Endodermal cell (in vitro differentiated cells): ENCODE measurements around the gene CELF2. TPM values are rescaled to one million over a fixed set of nuclear protein-coding genes. Genes with fewer than 3 reads are reported as not detected.
A peak's percentile ranks its signal among the peaks of the same experiment; 100 is the strongest.

Source experiments
- DNase-seq: peaks from one replicate; pipeline ENCODE4 v3.0.0-alpha.2; 2017
- H3K27ac ChIP-seq: 2 replicates; pipeline ENCODE4 v1.5.1; 2013; ENCODE audit warnings: mild to moderate bottlenecking, low read depth, low read length, moderate library complexity
- H3K27me3 ChIP-seq: 2 replicates; pipeline ENCODE4 v1.6.1; 2013; ENCODE audit warnings: mild to moderate bottlenecking, low read length, moderate library complexity; ENCODE audit not compliant: insufficient read depth, control insufficient read depth, poor library complexity, severe bottlenecking
- H3K36me3 ChIP-seq: 2 replicates; pipeline ENCODE4 v1.7.0; 2013; ENCODE audit warnings: mild to moderate bottlenecking, low read length, moderate library complexity; ENCODE audit not compliant: control insufficient read depth, insufficient read depth
- H3K4me1 ChIP-seq: one replicate; pipeline ENCODE4 v1.7.0; 2013; ENCODE audit warnings: low read length; ENCODE audit not compliant: control insufficient read depth, insufficient read depth
- H3K4me3 ChIP-seq: 2 replicates; pipeline ENCODE4 v1.5.1; 2013; ENCODE audit warnings: mild to moderate bottlenecking, low read length, moderate library complexity
- H3K9ac ChIP-seq: 2 replicates; pipeline ENCODE4 v1.6.1; 2013; ENCODE audit warnings: mild to moderate bottlenecking, low read length, moderate library complexity; ENCODE audit not compliant: poor library complexity, severe bottlenecking; ENCODE audit errors: extremely low read depth
- H3K9me3 ChIP-seq: 2 replicates; pipeline ENCODE4 v1.6.1; 2013; ENCODE audit warnings: mild to moderate bottlenecking, low read length, moderate library complexity; ENCODE audit not compliant: control insufficient read depth
- H3K27ac Mint-ChIP-seq: 2 replicates; pipeline ENCODE4 v1.8.0; 2020; ENCODE audit warnings: mixed read lengths
- H3K27me3 Mint-ChIP-seq: 2 replicates; pipeline ENCODE4 v1.8.0; 2021; ENCODE audit warnings: mild to moderate bottlenecking, mixed read lengths; ENCODE audit not compliant: insufficient read depth
- H3K36me3 Mint-ChIP-seq: 2 replicates; pipeline ENCODE4 v1.8.0; 2020; ENCODE audit warnings: low read depth, mixed read lengths
- H3K4me1 Mint-ChIP-seq: 2 replicates; pipeline ENCODE4 v1.8.0; 2020; ENCODE audit warnings: mixed read lengths
- H3K4me3 Mint-ChIP-seq: 2 replicates; pipeline ENCODE4 v1.8.0; 2020; ENCODE audit warnings: mild to moderate bottlenecking, moderate library complexity, mixed read lengths
- H3K9me3 Mint-ChIP-seq: 2 replicates; pipeline ENCODE4 v1.8.0; 2020; ENCODE audit warnings: mild to moderate bottlenecking, mixed read lengths
- WGBS, 2 experiments: methylation state at CpG; one replicate each; pipeline versions ENCODE4 v1.1.5 to v1.1.7; 2013; ENCODE audit warnings: missing lambda C conversion rate in 2 of 2, mixed read lengths in 1 of 2; ENCODE audit not compliant: insufficient coverage in 1 of 2, insufficient read length in 1 of 2; 5-methylcytosine and 5-hydroxymethylcytosine counted together
- total RNA-seq, 2 donors: library from RNA; stranded (reverse); fragmentation: NEBNext Ultra II Directional in 1 of 2; extraction: Animal tissue kit (Norgen Biotek cat#: 25700) in 1 of 2; gene quantifications; 2 replicates in 1 of 2; 3 replicates in 1 of 2; pipeline ENCODE4 v1.2.1, GENCODE V29; 2021
- TF ChIP-seq, protein P1 (sequence below): fragments of 200-600 bp; sonication (generic); conservative IDR thresholded peaks from 2 replicates; pipeline ENCODE4 v1.5.0; 2021; ENCODE audit warnings: antibody characterized with exemption, mild to moderate bottlenecking

Gene CELF2
- total RNA-seq, 2 donors from 2014 or later, result 79.9 to 96.1 TPM

DNA sequence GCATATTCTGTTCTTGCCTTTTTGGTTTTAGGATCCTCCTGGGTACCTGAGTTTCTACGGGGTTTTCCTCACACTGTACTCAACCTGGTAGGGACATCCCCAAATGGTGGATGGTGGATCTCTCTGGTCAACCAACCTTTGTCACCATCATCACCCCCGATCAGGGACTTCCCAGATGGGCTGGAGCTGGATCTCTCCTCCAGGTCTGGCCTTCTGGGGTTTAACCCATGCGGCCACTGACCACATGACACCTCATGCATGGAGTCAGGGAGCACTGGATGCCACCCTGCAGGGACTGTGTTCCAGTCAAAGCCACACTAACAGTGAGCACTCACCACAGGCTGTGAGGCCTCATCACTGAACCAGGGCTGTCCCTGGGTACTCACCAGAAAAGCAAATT is 80.0 kb downstream of the CELF2 start:
- Histone ChIP-seq H3K9ac (no peak overlapping the region), H3K4me1 (peaks cover 10% of the 10 kb centered on the region), H3K36me3 (no peaks in the 10 kb centered on the region), H3K27ac (no peak overlapping the region), H3K9me3 (no peaks in the 10 kb centered on the region), H3K27me3 (no peaks in the 10 kb centered on the region), H3K4me3 (no peak overlapping the region)
- H3K36me3 Mint-ChIP-seq, result peaks cover 10% of the 10 kb centered on the region
- 96 to 100% methylated on average over 3 of the region's 3 CpGs for WGBS, 2 experiments
- H3K4me3 Mint-ChIP-seq, result no peak overlapping the region
- no peak for DNase-seq
- TF ChIP-seq, protein P1, sequence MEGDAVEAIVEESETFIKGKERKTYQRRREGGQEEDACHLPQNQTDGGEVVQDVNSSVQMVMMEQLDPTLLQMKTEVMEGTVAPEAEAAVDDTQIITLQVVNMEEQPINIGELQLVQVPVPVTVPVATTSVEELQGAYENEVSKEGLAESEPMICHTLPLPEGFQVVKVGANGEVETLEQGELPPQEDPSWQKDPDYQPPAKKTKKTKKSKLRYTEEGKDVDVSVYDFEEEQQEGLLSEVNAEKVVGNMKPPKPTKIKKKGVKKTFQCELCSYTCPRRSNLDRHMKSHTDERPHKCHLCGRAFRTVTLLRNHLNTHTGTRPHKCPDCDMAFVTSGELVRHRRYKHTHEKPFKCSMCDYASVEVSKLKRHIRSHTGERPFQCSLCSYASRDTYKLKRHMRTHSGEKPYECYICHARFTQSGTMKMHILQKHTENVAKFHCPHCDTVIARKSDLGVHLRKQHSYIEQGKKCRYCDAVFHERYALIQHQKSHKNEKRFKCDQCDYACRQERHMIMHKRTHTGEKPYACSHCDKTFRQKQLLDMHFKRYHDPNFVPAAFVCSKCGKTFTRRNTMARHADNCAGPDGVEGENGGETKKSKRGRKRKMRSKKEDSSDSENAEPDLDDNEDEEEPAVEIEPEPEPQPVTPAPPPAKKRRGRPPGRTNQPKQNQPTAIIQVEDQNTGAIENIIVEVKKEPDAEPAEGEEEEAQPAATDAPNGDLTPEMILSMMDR, result no peak
- H3K4me1 Mint-ChIP-seq, result peaks cover 52% of the 10 kb centered on the region
- H3K27ac Mint-ChIP-seq, result no peak overlapping the region
- no peaks in the 10 kb centered on the region for H3K27me3 Mint-ChIP-seq
- H3K9me3 Mint-ChIP-seq, result no peaks in the 10 kb centered on the region

- Histone ChIP-seq H3K9ac (no peak overlapping the region), H3K27ac (no peak overlapping the region), H3K4me1 (peaks cover 10% of the 10 kb centered on the region), H3K36me3 (no peaks in the 10 kb centered on the region), H3K27me3 (no peaks in the 10 kb centered on the region), H3K4me3 (no peak overlapping the region), H3K9me3 (no peaks in the 10 kb centered on the region)
- peaks cover 11% of the 10 kb centered on the region for H3K36me3 Mint-ChIP-seq
- TF ChIP-seq, protein P1, result no peak
- H3K9me3 Mint-ChIP-seq, result no peaks in the 10 kb centered on the region
- H3K4me3 Mint-ChIP-seq, result no peak overlapping the region
- no peaks in the 10 kb centered on the region for H3K27me3 Mint-ChIP-seq
- 91 to 98% methylated on average over 5 to 10 of the region's 10 CpGs for WGBS, 2 experiments
- H3K4me1 Mint-ChIP-seq, result peaks cover 52% of the 10 kb centered on the region
- no peak for DNase-seq
- no peak overlapping the region for H3K27ac Mint-ChIP-seq
These were observed 81.0 kb downstream of the CELF2 start for GRCh38 chr10:11098666-11099065.

DNA sequence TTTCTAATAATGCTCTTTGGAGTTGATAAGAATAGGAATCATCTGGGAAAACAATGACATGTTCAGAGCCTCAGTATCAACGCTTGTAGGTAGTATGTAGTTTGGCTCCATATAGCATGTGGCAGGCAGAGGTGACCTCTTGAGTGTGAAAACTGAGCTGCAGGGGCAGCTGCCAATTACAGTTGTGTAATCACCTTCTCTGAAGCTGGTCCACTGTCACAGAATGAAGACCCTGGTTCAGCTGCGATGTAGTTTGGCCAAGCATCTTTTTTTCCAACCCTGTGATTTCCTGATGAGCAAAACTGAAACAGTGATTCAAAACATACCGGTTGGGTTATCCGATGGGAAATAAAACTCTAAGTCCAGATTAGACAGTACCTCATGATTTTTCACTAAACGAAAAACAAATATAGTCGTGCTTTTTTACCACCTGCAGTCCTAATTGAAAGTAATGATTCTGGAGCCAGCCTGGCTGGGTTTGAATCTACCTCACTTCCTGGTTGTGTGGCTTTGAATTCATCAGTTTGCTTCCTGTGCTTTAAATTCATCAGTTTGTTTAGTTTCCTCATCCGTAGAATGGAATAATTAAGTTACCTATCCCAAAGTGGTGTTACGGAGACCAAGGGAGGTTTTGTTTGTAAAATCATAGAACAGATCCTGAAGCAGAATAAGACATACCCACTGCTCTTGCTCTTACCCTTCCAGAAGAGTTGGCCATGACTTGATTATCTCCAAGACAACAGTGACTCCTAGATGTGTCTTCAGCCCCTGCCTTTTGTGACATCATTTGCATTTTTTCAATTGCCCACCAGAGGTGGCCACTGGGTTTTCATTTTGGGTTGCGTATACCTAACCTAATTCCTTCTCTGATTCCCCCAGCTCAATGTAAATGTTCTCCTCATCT is 87.4 kb downstream of the CELF2 start:
- H3K4me1 ChIP-seq, result peaks cover 7% of the 10 kb centered on the region
- whole genome bisulfite sequencing, 2 experiments, result 95 to 96% methylated on average over 7 to 9 of the region's 9 CpGs
- Mint-ChIP-seq H3K4me1 (peaks cover 43% of the 10 kb centered on the region), H3K27ac (peak overlapping the region; percentile 57), H3K9me3 (no peaks in the 10 kb centered on the region), H3K36me3 (peaks cover 22% of the 10 kb centered on the region), H3K4me3 (no peak overlapping the region), H3K27me3 (no peaks in the 10 kb centered on the region)
- H3K27ac ChIP-seq, result no peak overlapping the region
- no peak overlapping the region for H3K9ac ChIP-seq
- no peak for DNase-seq
- peaks cover 11% of the 10 kb centered on the region for H3K36me3 ChIP-seq
- TF ChIP-seq, protein P1, result peak; percentile 49
- H3K9me3 ChIP-seq, result no peaks in the 10 kb centered on the region
- H3K4me3 ChIP-seq, result no peak overlapping the region
- H3K27me3 ChIP-seq, result no peaks in the 10 kb centered on the region
